ENCODE measurements around the gene ZNF784. TPM values are rescaled to one million over a fixed set of nuclear protein-coding genes. Genes with fewer than 3 reads are reported as not detected.
A peak's percentile ranks its signal among the peaks of the same experiment; 100 is the strongest.

Gene ZNF784
- total and polyA plus RNA-seq, 4 donors = 0.79 to 6.0 (median 3.8) TPM

DNA sequence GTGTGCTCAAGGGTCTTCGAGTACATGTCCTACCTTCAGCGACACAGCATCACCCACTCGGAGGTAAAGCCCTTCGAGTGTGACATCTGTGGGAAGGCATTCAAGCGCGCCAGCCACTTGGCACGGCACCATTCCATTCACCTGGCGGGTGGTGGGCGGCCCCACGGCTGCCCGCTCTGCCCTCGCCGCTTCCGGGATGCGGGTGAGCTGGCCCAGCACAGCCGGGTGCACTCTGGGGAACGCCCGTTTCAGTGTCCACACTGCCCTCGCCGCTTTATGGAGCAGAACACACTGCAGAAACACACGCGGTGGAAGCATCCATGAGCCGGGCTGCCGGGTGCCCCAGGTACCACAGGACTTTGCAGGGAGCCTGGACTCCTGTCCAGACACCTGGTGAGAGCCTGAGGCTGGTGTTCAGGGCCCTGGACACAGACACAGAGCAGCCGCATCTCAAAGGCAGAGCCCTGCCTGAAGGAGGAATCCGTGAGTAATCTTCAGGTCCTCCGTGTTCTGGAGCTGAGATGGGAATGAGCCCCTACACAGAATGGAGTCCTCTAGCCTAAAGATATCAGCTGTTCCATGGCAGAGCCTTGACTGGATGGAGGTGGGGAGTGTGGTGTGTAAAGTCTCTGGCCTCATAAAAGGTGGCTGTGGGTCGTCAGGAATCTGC lies 20.6 kb upstream of the ZNF784 start:
- TF ChIP-seq, protein P1, sequence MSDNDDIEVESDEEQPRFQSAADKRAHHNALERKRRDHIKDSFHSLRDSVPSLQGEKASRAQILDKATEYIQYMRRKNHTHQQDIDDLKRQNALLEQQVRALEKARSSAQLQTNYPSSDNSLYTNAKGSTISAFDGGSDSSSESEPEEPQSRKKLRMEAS (IDR thresholded peaks at IDR 0.05) = no peak
- TF ChIP-seq RAD21 (IDR thresholded peaks at IDR 0.05) = no peak
- TF ChIP-seq SP1 (IDR thresholded peaks at IDR 0.05) = no peak
- no peak for TF ChIP-seq HNF4A (conservative IDR thresholded peaks at IDR 0.05)
- TF ChIP-seq TAF1 (conservative IDR thresholded peaks at IDR 0.05) = no peak
- no peak for TF ChIP-seq EGR1 (IDR thresholded peaks at IDR 0.05; ENCODE audit: low read depth in 2 of 2)
- no peak for TF ChIP-seq GABPA (IDR thresholded peaks at IDR 0.05 in 1 of 2, conservative IDR thresholded peaks at IDR 0.05 in 1 of 2)
- no peak for TF ChIP-seq JUND (IDR thresholded peaks at IDR 0.05)
- no peak for TF ChIP-seq NR2F2 (IDR thresholded peaks at IDR 0.05)
- TF ChIP-seq YY1 (IDR thresholded peaks at IDR 0.05) = no peak
- TF ChIP-seq, protein P2, sequence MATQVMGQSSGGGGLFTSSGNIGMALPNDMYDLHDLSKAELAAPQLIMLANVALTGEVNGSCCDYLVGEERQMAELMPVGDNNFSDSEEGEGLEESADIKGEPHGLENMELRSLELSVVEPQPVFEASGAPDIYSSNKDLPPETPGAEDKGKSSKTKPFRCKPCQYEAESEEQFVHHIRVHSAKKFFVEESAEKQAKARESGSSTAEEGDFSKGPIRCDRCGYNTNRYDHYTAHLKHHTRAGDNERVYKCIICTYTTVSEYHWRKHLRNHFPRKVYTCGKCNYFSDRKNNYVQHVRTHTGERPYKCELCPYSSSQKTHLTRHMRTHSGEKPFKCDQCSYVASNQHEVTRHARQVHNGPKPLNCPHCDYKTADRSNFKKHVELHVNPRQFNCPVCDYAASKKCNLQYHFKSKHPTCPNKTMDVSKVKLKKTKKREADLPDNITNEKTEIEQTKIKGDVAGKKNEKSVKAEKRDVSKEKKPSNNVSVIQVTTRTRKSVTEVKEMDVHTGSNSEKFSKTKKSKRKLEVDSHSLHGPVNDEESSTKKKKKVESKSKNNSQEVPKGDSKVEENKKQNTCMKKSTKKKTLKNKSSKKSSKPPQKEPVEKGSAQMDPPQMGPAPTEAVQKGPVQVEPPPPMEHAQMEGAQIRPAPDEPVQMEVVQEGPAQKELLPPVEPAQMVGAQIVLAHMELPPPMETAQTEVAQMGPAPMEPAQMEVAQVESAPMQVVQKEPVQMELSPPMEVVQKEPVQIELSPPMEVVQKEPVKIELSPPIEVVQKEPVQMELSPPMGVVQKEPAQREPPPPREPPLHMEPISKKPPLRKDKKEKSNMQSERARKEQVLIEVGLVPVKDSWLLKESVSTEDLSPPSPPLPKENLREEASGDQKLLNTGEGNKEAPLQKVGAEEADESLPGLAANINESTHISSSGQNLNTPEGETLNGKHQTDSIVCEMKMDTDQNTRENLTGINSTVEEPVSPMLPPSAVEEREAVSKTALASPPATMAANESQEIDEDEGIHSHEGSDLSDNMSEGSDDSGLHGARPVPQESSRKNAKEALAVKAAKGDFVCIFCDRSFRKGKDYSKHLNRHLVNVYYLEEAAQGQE (IDR thresholded peaks at IDR 0.05) = no peak
- TF ChIP-seq, protein P3, sequence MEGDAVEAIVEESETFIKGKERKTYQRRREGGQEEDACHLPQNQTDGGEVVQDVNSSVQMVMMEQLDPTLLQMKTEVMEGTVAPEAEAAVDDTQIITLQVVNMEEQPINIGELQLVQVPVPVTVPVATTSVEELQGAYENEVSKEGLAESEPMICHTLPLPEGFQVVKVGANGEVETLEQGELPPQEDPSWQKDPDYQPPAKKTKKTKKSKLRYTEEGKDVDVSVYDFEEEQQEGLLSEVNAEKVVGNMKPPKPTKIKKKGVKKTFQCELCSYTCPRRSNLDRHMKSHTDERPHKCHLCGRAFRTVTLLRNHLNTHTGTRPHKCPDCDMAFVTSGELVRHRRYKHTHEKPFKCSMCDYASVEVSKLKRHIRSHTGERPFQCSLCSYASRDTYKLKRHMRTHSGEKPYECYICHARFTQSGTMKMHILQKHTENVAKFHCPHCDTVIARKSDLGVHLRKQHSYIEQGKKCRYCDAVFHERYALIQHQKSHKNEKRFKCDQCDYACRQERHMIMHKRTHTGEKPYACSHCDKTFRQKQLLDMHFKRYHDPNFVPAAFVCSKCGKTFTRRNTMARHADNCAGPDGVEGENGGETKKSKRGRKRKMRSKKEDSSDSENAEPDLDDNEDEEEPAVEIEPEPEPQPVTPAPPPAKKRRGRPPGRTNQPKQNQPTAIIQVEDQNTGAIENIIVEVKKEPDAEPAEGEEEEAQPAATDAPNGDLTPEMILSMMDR (IDR thresholded peaks at IDR 0.05; ENCODE audit: low read depth, low read length, missing input control) = no peak
- TF ChIP-seq, protein P4, sequence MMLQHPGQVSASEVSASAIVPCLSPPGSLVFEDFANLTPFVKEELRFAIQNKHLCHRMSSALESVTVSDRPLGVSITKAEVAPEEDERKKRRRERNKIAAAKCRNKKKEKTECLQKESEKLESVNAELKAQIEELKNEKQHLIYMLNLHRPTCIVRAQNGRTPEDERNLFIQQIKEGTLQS (IDR thresholded peaks at IDR 0.05) = no peak
- TF ChIP-seq HNF4G (IDR thresholded peaks at IDR 0.05) = no peak
- no peak for TF ChIP-seq RXRA (IDR thresholded peaks at IDR 0.05)
- no peak for TF ChIP-seq FOXA2 (IDR thresholded peaks at IDR 0.05)
- TF ChIP-seq FOXA1 (IDR thresholded peaks at IDR 0.05) = no peak
- TF ChIP-seq, protein P5, sequence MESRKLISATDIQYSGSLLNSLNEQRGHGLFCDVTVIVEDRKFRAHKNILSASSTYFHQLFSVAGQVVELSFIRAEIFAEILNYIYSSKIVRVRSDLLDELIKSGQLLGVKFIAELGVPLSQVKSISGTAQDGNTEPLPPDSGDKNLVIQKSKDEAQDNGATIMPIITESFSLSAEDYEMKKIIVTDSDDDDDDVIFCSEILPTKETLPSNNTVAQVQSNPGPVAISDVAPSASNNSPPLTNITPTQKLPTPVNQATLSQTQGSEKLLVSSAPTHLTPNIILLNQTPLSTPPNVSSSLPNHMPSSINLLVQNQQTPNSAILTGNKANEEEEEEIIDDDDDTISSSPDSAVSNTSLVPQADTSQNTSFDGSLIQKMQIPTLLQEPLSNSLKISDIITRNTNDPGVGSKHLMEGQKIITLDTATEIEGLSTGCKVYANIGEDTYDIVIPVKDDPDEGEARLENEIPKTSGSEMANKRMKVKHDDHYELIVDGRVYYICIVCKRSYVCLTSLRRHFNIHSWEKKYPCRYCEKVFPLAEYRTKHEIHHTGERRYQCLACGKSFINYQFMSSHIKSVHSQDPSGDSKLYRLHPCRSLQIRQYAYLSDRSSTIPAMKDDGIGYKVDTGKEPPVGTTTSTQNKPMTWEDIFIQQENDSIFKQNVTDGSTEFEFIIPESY (IDR thresholded peaks at IDR 0.05) = no peak
- Histone ChIP-seq H3K27me3 (ENCODE audit: control insufficient read depth in 4 of 4, insufficient read depth in 4 of 4, low read length in 3 of 4) (no peaks in the 10 kb centered on the region), H3K36me3 (ENCODE audit: control insufficient read depth in 4 of 4, insufficient read depth in 3 of 4, low read depth in 1 of 4, low read length in 3 of 4) (peaks cover 0 to 9% (median under 1%) of the 10 kb centered on the region in 4 donors), H3K4me1 (ENCODE audit: control insufficient read depth in 4 of 4, insufficient read depth in 4 of 4, low read length in 3 of 4) (peaks cover 24 to 69% (median 58%) of the 10 kb centered on the region in 4 donors), H3K9ac (ENCODE audit: low read depth in 1 of 2, low read length in 2 of 2) (no peak overlapping the region), H3K27ac (ENCODE audit: low read depth in 1 of 2, low read length in 2 of 2) (no peak overlapping the region), H3K4me3 (ENCODE audit: low read depth in 1 of 3, low read length in 3 of 3) (peak overlapping the region in 1 of 3 donors; percentile 70), H3K9me3 (ENCODE audit: control insufficient read depth in 4 of 4, low read length in 3 of 4) (no peaks in the 10 kb centered on the region)
- WGBS = 91% methylated on average over 28 of the region's 28 CpGs
- DNase-seq (ENCODE audit: low spot score) = no peak
